ENCODE data around the gene OR4D10.

Gene OR4D10

GRCh38 chr11:59523541-59523940 is 50.4 kb downstream of the OR4D10 start:
- in situ Hi-C loops (cut with HindIII; ENCODE audit: low sequenced_read_pairs): no loop called here

- in situ Hi-C loops (cut with HindIII; ENCODE audit: low sequenced_read_pairs): no loop called here
Observed at GRCh38 chr11:59528711-59529110, 55.6 kb downstream of the OR4D10 start.
